ENCODE measurements around the gene CCNI2.

Gene CCNI2, protein sequence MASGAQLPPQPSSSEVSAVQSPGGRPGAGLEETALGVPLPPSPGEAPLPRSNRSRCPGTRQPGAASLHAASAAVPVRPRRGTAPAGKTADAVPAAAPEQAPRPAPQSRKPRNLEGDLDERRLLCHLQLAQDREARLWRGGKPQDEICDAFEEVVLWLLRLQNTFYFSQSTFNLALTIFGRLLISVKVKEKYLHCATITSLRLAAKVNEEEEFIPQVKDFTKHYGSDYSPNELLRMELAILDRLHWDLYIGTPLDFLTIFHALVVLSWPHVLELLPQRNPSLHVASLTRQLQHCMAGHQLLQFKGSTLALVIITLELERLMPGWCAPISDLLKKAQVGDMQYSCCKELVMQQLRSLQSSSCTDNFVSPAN

DNA sequence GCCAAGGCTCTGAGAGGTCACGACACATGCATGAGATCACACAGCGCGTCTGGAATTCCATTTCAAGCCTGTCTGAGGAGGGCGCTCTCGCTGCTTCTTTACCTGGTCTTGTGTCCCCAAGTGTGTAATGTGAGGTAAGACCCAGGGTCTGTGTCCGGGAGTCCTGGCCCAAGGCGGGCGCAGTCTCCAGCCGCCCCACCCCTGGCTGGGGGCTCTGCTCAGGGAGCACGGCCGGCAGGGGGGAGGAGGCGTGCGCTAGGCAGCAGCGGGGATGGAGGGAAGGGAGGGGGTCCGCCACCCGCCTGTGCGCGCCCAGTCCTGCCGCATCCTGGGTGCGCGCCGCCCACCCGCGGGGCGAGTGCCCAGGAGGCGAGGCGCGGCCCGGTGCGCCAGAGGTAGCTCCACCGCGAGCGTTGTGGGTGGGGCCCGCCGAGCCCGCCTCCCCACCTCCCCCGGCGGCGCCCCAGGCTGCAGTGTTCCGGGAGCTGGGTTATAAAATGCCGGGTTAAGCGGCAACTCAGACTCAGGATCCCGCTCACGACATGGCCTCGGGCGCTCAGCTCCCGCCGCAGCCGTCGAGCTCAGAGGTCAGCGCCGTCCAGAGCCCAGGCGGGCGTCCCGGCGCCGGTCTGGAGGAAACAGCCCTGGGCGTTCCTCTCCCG, at the start of gene CCNI2:
TSS of gene CCNI2 (plus strand) at position 473 of the 662 bp plus-strand sequence. CDS start at position 543, 70 bp downstream.
- peak; percentile 46 for DNase-seq

DNA sequence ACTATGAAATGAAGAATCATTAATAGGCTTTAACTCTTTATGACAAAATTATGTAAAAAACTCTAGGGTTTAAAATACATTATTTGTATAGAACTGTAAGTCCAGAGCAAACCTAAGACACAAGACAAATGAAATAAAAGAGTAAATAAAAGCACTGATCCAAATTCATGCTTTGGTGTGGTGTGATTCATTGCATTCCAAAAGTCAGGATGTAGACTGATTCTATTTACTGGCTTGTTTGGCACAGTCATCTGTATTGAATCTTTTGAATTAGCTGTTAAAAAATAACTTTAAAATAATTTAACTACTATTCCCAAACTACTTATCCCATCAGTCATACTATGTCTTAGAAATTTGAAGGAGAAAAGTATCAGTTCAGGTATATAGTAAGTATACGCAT, 42.4 kb upstream of the CCNI2 start:
- DNase-seq: peak; percentile 56

DNA sequence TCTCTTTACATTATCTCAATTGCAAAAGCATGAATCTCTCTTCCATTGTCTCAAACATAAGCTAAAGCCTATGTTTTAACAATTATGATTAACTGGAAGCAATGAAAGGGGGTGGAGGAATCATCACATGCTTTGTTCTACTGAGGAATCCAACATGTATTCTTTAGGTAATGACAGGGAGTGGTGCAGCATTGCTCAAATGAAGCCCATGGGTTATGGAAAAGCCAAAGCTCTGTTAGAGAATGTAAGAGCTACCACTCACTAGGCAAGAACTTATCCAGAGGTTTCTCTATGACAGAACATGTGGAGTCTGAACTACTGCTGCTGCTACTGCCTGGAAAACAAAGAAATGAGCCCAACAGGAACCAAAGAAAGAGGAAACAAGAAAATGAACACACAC, 38.6 kb upstream of the CCNI2 start:
- no peak for DNase-seq

DNA sequence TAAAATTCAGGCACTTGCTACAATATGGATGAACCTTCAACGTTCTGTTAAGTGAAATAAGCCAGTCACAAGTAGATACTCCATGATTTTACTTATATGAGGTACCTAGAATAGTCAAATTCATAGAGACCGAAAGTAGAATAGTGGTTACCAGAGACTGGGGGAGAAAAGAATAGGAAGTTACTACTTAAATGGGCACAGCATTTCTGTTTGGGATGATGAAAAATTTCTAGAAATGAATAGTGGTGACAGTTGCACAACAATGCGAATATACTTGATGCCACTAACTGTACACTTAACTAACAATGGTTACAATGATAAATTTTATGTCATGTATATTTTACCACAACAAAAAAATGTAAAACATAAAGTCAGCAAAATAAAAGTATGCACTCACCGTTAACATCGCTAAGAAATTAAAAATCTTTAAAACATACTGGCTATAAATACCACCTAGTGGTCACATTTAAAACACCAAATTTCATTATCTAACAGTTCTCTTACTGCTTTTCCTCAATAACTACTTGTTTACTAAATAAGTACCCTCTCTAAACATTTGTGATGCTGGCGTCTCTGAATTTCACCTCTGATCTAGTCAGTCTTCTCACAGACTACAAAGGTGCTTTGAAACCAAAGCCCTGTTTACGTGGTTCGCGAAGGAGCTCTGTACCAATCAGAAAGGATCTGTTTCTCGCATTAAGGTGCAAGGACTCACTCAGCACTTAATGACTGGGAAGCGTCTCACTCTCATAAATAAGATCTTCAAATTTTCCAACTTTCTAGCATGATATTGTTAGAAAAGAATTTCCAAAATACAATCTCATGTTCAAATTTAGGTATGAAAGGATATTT, 32.5 kb upstream of the CCNI2 start:
- DNase-seq: no peak

DNA sequence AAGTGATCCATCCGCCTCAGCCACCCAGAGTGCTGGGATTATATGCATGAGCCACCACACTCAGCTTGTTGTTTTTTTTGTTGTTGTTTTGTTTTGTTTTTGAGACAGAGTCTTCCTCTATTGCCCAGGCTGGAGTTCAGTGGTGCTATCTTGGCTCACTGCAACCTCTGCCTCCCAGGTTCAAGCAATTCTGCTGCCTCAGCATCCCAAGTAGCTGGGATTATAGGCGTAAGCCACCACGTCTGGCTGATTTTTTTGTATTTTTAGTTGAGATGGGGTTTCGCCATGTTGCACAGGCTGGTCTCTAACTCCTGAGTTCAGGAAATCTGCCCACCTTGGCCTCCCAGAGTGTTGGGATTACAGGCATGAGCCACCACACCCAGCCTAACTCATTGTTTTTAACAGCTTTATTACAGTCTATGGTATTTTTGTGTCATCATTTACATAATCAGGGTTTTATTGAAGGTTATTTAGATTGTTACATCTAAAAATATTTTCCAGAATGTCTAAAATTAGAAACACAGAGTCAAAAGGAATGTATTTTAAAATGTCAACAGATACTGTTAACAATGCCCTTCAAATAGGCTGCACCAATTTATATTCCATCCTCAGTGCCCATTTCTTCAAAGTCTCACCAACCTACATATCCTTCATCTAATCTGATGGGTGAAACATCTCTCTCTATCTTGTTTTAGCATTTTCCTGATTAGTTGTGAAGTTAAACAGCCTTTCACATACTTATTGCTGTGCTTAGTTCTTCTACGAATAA, 28.5 kb upstream of the CCNI2 start:
- no peak for DNase-seq

DNA sequence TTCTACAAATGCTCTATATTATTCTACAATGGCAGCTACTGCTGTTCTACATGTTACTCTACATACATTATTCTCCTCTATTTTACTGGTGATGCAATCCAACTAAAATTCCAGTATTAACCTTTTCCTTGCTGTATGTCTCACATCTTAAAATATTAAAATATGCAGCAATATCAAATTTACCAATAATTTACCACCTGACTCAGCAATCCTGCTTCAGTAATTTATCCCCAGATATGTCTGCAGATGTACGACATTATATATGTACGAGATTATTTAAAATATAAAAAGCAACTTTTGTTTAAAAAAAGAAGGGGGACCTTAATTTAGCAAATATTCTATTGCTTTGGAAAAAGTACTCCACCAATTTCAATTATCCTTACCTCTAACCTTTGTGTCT, 21.5 kb upstream of the CCNI2 start:
- no peak for DNase-seq

DNA sequence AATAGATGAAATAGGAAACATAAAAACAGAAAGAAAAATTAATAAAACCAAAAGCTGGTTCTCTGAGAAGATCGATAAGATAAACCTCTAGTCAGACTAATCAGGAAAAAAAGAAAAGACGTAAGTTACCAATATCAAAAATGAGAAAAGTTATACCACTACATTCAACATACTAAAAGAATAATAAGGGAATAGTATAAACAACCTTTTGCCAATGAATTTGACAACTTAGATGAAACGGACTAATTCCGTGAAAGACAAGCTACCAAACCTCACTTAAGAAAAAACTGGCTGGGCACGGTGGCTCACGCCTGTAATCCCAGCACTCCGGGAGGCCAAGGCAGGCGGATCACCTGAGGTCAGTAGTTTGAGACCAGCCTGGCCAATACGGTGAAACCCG, 17.3 kb upstream of the CCNI2 start:
- DNase-seq: no peak

DNA sequence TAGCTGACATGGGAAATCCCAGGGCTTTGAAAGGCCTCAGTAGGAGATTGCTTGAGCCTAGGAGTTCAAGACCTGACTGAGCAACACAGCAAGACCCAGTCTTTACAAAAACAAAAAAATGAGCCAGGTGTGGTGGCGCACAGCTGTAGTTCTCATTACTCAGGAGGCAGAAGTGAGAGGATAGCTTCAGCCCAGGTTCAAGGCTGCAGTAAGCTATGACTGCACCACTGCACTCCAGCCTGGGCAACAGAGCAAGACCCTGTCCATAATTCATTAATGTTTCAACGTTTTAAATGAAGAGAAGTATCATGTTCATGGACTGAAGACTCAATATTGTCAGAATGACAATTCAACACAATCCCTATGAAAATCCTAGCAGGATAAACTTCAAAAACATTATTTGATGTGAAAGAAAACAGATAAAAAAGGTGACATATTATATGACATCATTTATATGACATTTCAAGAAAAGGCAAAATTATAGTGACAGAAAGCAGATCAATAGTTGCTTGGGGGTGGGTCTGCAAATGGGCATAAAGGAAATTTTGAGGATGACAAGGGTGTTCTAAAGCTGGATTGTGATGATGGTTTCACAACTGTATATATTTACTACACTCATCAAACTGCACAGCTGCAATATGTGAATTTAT, 13.6 kb upstream of the CCNI2 start:
- DNase-seq: no peak

DNA sequence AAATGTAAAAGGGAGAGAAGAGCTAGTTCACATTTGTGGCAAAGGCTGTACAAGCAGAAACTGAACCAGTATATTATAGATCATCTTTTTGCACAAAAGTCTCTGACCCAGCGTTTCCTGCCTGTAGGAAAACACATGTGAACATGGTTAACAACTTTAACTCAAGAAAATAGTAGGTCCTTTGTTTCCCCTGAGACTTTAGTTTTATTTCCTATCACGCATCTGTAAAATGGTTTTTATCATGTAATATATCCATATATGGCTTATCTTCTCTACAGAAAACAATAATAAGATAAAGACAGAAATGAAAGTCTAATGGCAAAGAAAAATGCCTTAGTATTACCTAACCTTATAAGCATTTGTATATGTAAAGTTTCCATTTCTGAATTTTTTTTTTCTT, 12.5 kb upstream of the CCNI2 start:
- no peak for DNase-seq

DNA sequence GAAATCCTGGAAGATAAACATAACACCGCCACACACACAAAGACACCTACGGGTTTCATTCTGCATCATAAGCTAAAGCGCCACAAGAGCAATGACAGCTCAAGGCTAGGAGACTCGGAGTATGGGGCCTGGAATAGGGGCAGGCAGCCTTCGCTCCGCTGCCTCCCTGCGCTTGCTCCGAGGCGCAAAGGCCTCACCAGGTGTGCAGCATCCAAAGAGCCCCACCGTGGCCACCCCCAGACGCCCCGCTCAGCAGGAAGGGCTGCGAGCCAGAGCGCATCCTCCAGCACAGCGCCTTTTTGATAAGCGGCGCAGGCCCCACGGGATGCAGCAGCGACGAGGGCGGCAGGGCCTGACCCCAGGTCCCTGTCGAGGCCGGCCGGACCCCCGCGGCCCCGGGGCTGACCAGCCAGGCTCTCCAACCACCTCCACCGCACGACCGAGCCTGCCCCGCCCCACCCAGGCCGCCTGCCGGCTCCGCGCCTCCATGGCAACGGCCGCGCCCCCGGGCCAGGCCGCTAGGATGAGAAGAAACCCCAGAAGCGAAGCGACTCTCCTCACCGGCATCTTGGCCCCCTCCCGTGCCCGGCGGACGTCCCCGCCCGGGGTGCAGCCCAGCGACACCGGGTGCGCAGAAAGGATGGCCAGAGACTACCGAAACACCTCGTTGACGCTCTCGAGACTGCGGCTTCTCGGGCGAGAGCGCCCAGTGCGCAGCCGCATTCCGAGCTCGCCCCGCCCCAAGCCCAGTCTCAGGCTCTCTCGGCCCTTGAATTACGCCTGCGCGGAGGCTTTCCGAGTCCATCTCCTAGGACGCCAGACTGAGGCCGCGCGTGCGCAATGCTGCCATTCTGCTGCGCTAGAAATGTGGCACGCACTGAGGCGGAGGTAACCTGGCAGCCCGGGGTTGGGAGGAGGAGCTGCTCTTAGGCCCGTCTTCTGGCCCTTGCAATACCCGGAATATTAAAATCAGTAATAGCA, 10.1 kb upstream of the CCNI2 start, which contains the start of gene KIF3A:
TSS of gene KIF3A (minus strand) at position 694 of the 981 bp plus-strand sequence. CDS start at position 567, 127 bp downstream.
- DNase-seq: peak; percentile 98

DNA sequence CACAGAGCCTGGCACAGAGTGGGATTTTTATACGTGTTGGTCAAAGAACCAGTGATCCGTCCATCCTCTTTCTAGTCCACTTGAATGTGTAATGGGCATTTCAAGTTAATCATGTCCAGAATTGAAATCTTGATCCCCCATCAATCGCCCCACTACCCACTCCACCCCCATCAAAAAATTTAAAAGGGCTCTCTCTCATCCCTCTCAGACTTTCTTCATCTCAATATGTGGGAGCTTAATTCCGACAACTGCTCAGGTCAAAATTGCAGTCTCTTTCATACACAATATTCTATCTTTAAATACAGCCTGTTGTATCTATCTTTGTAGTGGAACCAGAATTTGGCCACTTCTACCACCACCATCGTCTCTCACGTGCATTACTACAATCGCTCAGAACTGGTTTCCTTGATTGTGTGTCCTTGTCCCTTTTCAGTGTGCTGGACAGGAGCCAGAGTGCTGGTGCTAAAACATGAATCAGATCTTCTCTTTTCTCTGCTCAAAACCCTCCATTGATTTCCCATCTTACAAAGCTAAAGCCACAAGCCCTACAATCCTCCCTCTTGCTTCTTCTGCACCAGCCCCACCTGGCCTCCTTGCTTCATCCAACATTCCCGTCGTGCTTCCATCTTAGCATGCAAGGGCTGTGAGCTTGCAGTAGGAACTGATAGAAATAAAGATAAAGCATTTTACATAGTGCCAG, 9.1 kb upstream of the CCNI2 start:
- DNase-seq: no peak

DNA sequence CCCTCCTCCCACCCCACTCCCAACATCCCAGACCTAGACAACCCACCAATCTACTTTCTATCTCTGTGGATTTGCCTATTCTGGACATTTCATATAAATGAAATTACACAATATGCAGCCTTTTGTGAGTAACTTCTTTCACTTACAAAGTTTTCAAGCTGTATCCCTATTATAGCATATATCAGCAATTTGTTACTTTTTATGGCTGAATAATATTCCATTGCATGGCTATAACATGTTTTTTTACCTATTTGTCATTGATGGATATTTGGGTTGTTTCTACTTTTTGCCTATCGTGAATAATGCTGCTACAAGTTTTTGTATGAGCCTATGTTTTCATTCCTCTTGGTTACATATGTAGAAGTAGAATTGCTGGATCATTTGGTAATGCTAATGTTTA, 8.0 kb upstream of the CCNI2 start:
- DNase-seq: no peak

DNA sequence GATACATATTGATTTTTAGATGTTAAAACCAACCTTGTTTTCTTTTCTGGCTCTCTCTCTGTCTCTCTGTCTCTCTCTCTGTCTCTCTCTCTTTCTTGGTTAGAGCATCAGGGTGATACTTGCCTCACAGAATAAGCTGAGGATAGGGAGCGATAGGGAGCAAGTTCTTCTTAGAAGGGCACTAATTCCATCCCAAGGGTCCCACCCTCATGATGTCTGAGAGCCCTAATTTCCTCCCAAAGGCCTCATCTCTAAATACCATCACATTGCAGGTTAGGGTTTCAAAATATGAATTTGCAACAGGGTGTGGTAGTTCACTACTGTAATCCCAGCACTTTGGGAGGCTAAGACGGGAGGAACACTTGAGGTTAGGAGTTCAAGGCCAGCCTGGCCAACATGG, 5.1 kb upstream of the CCNI2 start:
- DNase-seq: no peak

DNA sequence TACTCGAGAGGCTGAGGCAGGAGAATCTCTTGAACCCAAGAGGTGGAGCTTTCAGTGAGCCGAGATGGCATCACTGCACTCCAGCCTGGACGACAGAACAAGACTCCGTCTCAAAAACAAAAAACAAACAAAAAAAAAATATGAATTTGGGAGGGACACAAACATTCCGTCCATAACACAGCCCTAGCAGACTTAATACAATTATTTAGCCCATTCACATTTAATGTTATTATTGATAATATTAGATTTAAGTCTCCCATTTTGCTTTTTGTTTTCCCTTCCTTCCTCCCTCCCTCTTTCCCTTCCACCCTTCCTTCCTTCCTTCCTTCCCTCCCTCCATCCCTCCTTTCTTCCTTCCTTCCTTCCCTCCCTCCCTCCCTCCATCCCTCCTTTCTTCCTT, 4.6 kb upstream of the CCNI2 start:
- no peak for DNase-seq

DNA sequence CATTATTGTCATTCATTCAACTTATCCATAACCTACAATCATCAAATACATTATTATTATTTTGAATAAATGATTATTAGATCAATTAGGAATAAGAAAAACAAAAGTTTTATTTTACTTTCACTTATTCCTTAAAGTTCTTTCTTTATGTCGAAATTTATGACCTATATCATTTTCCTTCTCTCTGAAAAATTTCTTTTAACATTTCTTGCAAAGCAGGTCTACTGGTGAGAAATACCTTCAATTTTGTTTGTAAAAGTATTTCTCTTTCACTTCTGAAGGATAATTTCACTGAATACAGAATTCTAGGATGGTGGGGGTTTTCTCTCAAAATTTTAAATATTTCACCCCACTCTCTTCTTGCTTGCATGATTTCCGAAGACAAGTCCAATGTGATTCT, 2.6 kb upstream of the CCNI2 start:
- no peak for DNase-seq

DNA sequence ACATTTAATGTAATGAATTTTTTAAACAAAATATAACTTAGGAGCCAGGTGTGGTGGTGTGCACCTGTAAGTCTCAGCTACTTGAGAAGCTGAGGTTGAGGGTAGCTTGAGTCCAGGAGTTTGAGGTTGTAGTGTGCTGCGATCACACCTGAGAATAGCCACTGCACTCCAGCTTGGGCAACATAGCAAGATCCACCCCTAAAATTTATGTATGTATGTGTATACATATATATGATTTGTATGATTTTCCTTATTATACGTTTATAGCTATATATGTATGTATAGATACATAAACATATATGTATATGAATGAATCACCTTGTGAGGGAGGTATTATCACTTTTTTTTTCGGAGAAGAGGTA, 653 bp upstream of the CCNI2 start:
- no peak for DNase-seq

DNA sequence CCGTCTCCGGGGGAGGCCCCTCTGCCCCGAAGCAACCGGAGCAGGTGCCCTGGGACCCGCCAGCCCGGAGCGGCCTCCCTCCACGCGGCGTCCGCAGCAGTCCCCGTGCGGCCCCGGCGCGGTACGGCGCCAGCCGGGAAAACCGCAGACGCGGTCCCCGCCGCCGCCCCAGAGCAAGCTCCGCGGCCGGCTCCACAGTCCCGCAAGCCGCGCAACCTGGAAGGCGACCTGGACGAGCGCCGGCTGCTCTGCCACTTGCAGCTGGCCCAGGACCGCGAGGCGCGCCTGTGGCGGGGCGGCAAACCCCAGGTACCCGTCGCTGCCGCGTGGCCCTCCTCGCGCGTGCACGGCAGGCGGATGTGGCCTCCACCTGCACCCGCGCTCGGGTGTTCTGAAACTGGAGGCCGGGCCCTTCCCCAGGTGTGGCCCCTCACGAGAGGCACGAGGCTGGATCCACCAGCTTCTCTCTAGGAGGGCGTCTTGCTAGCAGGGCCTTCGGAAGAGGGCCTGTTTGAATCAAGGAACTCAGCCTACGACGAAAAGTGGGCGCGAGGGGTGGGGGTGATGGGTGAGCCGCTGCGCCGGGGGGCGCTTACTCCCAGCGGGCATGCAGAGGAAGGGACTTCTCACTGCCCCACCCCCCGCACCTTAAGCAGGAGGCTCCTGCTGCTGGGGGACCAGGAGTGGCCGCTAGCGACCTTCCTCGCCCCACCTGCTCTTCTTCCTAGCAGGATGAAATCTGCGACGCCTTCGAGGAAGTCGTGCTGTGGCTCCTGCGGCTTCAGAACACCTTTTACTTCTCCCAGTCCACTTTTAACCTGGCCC, 602 bp downstream of the CCNI2 start:
- no peak for DNase-seq

DNA sequence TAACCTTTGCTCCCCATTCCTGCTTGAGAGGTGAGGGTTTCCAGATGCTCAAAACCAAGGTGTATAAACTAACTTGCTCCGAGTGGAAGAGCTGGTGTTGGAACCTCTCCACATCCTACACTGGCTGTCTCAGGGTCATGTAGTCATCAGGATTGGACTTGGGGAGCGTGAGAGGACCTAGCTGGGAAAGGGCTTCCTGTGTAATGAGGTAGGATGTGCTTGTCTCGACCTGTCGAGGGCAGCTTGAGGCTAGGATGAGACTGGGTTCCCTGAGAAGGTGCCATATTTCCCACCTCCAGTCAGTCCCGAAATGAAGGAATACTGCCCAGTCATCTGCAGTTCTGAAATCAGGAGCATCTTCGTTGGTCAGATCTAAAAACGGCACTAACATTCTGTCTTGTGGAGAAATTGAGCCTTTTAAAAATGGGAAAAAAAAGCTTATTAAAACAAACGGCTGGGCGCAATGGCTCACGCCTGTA, 1.3 kb downstream of the CCNI2 start:
- DNase-seq: no peak

DNA sequence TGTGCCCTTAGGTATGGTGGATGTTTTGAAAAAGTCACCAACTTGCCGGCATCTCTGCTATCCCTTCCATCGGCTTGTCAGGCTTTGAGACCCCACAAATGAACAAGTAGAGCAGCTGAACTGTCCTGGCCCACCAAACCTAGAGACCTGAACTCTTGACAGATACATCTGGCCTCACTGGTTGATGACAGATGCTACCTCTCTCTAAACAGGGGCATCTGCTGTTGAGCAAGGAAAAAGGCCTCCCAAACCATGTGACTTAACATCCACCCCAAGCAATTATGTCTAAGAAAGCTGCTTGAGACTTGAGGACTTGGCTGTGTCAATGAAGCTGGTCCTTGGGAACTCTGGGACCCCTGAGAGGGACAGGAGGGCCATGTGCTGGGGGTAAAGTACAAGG, 2.3 kb downstream of the CCNI2 start:
- DNase-seq: no peak

Data from EL (cell line).